Lower lobe of right lung (tissue), 2 donors: ENCODE results near the gene SLFN12L. TPM values are rescaled to one million over a fixed set of nuclear protein-coding genes. Genes with fewer than 3 reads are reported as not detected.

Experiments
- ATAC-seq, 2 donors: fragments of 200-7000 bp; cut with Tn5 transposase; one replicate each; pipeline ENCODE4 v1.9.1; 2020 to 2022; ENCODE audit warnings: mild to moderate bottlenecking in 2 of 2, moderate library complexity in 2 of 2
- DNase-seq: peaks from one replicate; pipeline ENCODE4 v3.0.0-alpha.2; 2020
- H3K27ac ChIP-seq: fragments of 200-600 bp; one replicate; pipeline ENCODE4 v1.8.0; 2022
- H3K27me3 ChIP-seq: fragments of 200-600 bp; one replicate; pipeline ENCODE4 v1.8.0; 2022; ENCODE audit warnings: low read depth
- H3K36me3 ChIP-seq: fragments of 200-600 bp; one replicate; pipeline ENCODE4 v1.8.0; 2022; ENCODE audit warnings: mild to moderate bottlenecking
- H3K4me1 ChIP-seq: fragments of 200-600 bp; one replicate; pipeline ENCODE4 v1.8.0; 2022
- H3K4me3 ChIP-seq: fragments of 200-600 bp; one replicate; pipeline ENCODE4 v1.8.0; 2022; ENCODE audit warnings: mild to moderate bottlenecking
- H3K9me3 ChIP-seq: fragments of 200-600 bp; one replicate; pipeline ENCODE4 v1.8.0; 2022
- intact Hi-C: fragments of 100-400 bp; cut with DNase I; formaldehyde crosslinking; loops from one replicate; pipeline ENCODE4 v1.11.0; 2022
- total RNA-seq: library from RNA; stranded (reverse); fragmentation: NEBNext Ultra II Directional; extraction: Animal tissue kit (Norgen Biotek cat#: 25700); gene quantifications from one replicate; pipeline ENCODE4 v1.2.1, GENCODE V29; 2021
- TF ChIP-seq, protein P1 (sequence below): fragments of 200-600 bp; IDR thresholded peaks from one replicate; pipeline ENCODE4 v1.8.0; 2022; ENCODE audit warnings: antibody characterized with exemption, mild to moderate bottlenecking
- donor health status: DM: no; HTN: yes; CAD: no; lungs with severe emphysema.

The SLFN12L gene
- total RNA-seq, 1 donor from 2014 or later, result 4.0 TPM

- peaks cover 20% of the 10 kb centered on the region for H3K4me1 ChIP-seq
- DNase-seq, result no peak
- H3K9me3 ChIP-seq, result no peaks in the 10 kb centered on the region
- ATAC-seq, result no peak
- H3K27me3 ChIP-seq, result peaks cover 59% of the 10 kb centered on the region
- H3K36me3 ChIP-seq, result no peaks in the 10 kb centered on the region
- TF ChIP-seq, protein P1, sequence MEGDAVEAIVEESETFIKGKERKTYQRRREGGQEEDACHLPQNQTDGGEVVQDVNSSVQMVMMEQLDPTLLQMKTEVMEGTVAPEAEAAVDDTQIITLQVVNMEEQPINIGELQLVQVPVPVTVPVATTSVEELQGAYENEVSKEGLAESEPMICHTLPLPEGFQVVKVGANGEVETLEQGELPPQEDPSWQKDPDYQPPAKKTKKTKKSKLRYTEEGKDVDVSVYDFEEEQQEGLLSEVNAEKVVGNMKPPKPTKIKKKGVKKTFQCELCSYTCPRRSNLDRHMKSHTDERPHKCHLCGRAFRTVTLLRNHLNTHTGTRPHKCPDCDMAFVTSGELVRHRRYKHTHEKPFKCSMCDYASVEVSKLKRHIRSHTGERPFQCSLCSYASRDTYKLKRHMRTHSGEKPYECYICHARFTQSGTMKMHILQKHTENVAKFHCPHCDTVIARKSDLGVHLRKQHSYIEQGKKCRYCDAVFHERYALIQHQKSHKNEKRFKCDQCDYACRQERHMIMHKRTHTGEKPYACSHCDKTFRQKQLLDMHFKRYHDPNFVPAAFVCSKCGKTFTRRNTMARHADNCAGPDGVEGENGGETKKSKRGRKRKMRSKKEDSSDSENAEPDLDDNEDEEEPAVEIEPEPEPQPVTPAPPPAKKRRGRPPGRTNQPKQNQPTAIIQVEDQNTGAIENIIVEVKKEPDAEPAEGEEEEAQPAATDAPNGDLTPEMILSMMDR, result no peak
- intact Hi-C loops, result no loop called here
- no peak overlapping the region for H3K4me3 ChIP-seq
- no peak overlapping the region for H3K27ac ChIP-seq
These were observed 48.5 kb downstream of the SLFN12L start for GRCh38 chr17:35488991-35489390.

GRCh38 chr17:35486920-35487732 lies 50.4 kb downstream of the SLFN12L start:
- TF ChIP-seq, protein P1, result no peak
- intact Hi-C loops, result no loop called here
- peaks cover 20% of the 10 kb centered on the region for H3K4me1 ChIP-seq
- peak overlapping the region; percentile 64 for H3K27ac ChIP-seq
- H3K36me3 ChIP-seq, result no peaks in the 10 kb centered on the region
- DNase-seq (peak; percentile 88), ATAC-seq (peak; percentile 83 to 91)
- no peaks in the 10 kb centered on the region for H3K9me3 ChIP-seq
- peak overlapping the region; percentile 68 for H3K4me3 ChIP-seq
- peaks cover 40% of the 10 kb centered on the region for H3K27me3 ChIP-seq

- H3K27ac ChIP-seq, result no peak overlapping the region
- TF ChIP-seq, protein P1, result no peak
- intact Hi-C loops, result no loop called here
- H3K4me1 ChIP-seq, result no peaks in the 10 kb centered on the region
- DNase-seq (no peak), ATAC-seq (no peak)
- H3K9me3 ChIP-seq, result no peaks in the 10 kb centered on the region
- H3K27me3 ChIP-seq, result no peaks in the 10 kb centered on the region
- no peak overlapping the region for H3K4me3 ChIP-seq
- no peaks in the 10 kb centered on the region for H3K36me3 ChIP-seq
These were observed 58.2 kb downstream of the SLFN12L start for GRCh38 chr17:35479271-35479670.

- H3K27me3 ChIP-seq, result no peaks in the 10 kb centered on the region
- H3K4me3 ChIP-seq, result no peak overlapping the region
- no peaks in the 10 kb centered on the region for H3K36me3 ChIP-seq
- H3K27ac ChIP-seq, result no peak overlapping the region
- DNase-seq, result no peak
- TF ChIP-seq, protein P1, result no peak
- H3K9me3 ChIP-seq, result no peaks in the 10 kb centered on the region
- no peaks in the 10 kb centered on the region for H3K4me1 ChIP-seq
- ATAC-seq, result no peak
- intact Hi-C loops, result no loop called here
These were observed 60.2 kb downstream of the SLFN12L start for GRCh38 chr17:35477248-35477647.

DNA sequence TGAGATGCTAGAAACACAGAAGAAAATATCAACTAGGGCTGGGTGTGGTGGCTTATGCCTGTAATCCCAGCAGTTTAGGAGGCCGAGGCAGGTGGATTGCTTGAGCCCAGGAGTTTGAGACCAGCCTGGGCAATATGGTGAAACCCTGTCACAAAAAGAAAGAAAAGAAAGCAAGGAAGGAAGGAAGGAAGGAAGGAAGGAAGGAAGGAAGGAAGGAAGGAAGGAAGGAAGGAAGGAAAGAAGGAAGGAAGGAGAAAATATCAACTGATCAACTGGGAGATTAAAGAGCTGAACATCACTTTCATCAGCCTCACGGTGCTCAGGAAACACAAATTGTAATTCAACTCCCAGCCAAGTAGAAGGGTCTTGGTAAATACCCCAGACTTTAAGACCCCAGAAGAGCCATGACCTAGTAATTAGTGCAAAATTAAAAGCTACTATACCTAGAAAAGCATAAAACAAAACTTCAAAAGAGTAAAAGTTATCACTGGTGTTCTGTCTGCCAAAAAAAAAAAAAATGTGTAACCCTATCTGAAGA lies 61.1 kb downstream of the SLFN12L start:
- Histone ChIP-seq H3K4me3 (no peak overlapping the region), H3K27ac (no peak overlapping the region), H3K27me3 (no peaks in the 10 kb centered on the region), H3K4me1 (no peaks in the 10 kb centered on the region), H3K9me3 (no peaks in the 10 kb centered on the region), H3K36me3 (no peaks in the 10 kb centered on the region)
- DNase-seq (no peak), ATAC-seq (no peak)
- intact Hi-C loops, result no loop called here
- TF ChIP-seq, protein P1, result no peak
